ENCODE data around the gene IFT27.

DNA sequence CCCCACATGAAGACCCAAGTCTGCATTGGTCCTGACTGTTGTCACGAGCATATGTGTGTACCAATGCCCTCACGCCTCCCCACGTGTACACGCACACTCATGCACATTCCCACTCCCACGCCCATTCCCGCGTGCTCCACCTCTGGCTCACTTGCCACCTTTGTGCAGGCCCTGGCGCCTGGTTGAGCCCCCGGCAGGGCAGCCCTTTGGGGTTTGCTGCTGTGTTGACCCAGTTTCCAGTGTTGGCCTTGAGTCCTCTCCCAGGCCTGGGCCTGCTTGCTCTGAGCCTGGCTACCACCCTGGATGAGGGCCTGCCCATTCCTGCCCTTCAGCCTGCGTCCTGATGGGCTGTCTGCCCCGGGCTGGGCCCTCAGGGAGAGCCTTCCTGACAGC lies 22.8 kb upstream of the IFT27 start:
- TF ChIP-seq POLR2A (IDR thresholded peaks at IDR 0.05) (no peak), POLR2AphosphoS5 (IDR thresholded peaks at IDR 0.05) (no peak), EP300 (IDR thresholded peaks at IDR 0.05) (no peak)
- TF ChIP-seq, protein P1, sequence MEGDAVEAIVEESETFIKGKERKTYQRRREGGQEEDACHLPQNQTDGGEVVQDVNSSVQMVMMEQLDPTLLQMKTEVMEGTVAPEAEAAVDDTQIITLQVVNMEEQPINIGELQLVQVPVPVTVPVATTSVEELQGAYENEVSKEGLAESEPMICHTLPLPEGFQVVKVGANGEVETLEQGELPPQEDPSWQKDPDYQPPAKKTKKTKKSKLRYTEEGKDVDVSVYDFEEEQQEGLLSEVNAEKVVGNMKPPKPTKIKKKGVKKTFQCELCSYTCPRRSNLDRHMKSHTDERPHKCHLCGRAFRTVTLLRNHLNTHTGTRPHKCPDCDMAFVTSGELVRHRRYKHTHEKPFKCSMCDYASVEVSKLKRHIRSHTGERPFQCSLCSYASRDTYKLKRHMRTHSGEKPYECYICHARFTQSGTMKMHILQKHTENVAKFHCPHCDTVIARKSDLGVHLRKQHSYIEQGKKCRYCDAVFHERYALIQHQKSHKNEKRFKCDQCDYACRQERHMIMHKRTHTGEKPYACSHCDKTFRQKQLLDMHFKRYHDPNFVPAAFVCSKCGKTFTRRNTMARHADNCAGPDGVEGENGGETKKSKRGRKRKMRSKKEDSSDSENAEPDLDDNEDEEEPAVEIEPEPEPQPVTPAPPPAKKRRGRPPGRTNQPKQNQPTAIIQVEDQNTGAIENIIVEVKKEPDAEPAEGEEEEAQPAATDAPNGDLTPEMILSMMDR (IDR thresholded peaks at IDR 0.05) = no peak

Data from sigmoid colon (tissue), 4 donors.